Thyroid gland (tissue), 4 donors: ENCODE results near the gene EFCC1. TPM values are rescaled to one million over a fixed set of nuclear protein-coding genes. Genes with fewer than 3 reads are reported as not detected.

ENCODE experiments used
- DNase-seq, 2 donors: peaks; one replicate each; pipeline ENCODE4 v3.0.0-alpha.2; 2019
- H3K27ac ChIP-seq, 3 donors: fragments of 200-600 bp; sonication (generic); 1 replicate in 2 of 3; 2 replicates in 1 of 3; pipeline ENCODE4 v1.5.1; 2016 to 2019; ENCODE audit warnings: mild to moderate bottlenecking in 1 of 3, moderate library complexity in 1 of 3
- H3K27me3 ChIP-seq: fragments of 200-600 bp; sonication (generic); one replicate; pipeline ENCODE4 v1.5.1; 2019
- H3K36me3 ChIP-seq, 2 donors: fragments of 200-600 bp; sonication (generic); one replicate each; pipeline ENCODE4 v1.5.1; 2016 to 2019
- H3K4me1 ChIP-seq, 2 donors: fragments of 200-600 bp; sonication (generic); one replicate each; pipeline ENCODE4 v1.5.1; 2017 to 2019
- H3K4me3 ChIP-seq, 3 donors: fragments of 200-600 bp; sonication (generic); replicated peaks in 1 of 3; 1 replicate in 2 of 3; 2 replicates in 1 of 3; pipeline ENCODE4 v1.5.1; 2016; ENCODE audit warnings: mild to moderate bottlenecking in 1 of 3
- H3K9me3 ChIP-seq: fragments of 200-600 bp; sonication (generic); one replicate; pipeline ENCODE4 v1.5.1; 2017
- POLR2A ChIP-seq, 2 donors: fragments of 450-650 bp; IDR thresholded peaks; one replicate each; pipeline ENCODE4 v1.6.1; 2017; ENCODE audit warnings: antibody characterized with exemption in 2 of 2, mild to moderate bottlenecking in 2 of 2, moderate library complexity in 1 of 2
- WGBS, 2 donors: methylation state at CpG; one replicate each; pipeline ENCODE4 v1.1.5; 2017; 5-methylcytosine and 5-hydroxymethylcytosine counted together
- intact Hi-C: fragments of 100-400 bp; cut with DNase I; formaldehyde crosslinking; loops from one replicate; pipeline ENCODE4 v1.15.1; 2023
- total RNA-seq, 4 donors: library from RNA; depleted of rRNA; stranded (reverse); fragments of >200 nt; gene quantifications; one replicate each; pipeline ENCODE4 v1.2.3, GENCODE V29; 2016
- TF ChIP-seq, protein P1 (sequence below), 6 experiments: fragments of 200-600 bp in 3 of 6; fragments of 450-650 bp in 3 of 6; sonication (generic) in 3 of 6; IDR thresholded peaks; one replicate each; pipeline ENCODE4 v1.5.1; 2016 to 2019; ENCODE audit warnings: antibody characterized with exemption in 6 of 6, mild to moderate bottlenecking in 2 of 6, inconsistent platforms in 1 of 6, moderate library complexity in 1 of 6

EFCC1 gene
- total RNA-seq, 4 donors from 2014 or later: 3.6 to 16.8 (median 9.9) TPM

DNA sequence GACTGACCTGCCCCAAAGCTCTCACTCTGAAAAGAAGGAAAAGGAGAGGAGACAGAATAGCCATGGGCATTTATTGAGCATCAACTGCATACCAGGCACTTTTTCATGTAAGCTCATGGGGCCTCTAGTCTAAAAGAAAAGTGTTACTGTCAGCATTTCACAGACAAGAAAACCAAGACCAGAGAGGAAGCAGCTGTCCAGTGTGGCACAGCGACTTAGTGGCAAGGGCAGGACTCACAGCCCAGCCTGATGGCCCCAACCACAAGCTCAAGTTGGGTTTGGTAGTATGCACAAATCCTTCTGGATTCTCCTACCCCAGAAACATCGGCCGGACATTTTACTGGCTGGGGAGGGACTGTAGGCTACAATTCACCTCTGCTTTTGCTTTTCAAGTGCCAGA lies 5.8 kb downstream of the EFCC1 start:
- Histone ChIP-seq H3K4me3 (no peak overlapping the region), H3K27ac (no peak overlapping the region), H3K9me3 (no peaks in the 10 kb centered on the region), H3K27me3 (no peaks in the 10 kb centered on the region), H3K36me3 (no peaks in the 10 kb centered on the region), H3K4me1 (peaks cover 13 to 27% of the 10 kb centered on the region in 2 donors)
- intact Hi-C loops: no loop called here
- TF ChIP-seq POLR2A (IDR thresholded peaks at IDR 0.05): no peak
- TF ChIP-seq, protein P1, sequence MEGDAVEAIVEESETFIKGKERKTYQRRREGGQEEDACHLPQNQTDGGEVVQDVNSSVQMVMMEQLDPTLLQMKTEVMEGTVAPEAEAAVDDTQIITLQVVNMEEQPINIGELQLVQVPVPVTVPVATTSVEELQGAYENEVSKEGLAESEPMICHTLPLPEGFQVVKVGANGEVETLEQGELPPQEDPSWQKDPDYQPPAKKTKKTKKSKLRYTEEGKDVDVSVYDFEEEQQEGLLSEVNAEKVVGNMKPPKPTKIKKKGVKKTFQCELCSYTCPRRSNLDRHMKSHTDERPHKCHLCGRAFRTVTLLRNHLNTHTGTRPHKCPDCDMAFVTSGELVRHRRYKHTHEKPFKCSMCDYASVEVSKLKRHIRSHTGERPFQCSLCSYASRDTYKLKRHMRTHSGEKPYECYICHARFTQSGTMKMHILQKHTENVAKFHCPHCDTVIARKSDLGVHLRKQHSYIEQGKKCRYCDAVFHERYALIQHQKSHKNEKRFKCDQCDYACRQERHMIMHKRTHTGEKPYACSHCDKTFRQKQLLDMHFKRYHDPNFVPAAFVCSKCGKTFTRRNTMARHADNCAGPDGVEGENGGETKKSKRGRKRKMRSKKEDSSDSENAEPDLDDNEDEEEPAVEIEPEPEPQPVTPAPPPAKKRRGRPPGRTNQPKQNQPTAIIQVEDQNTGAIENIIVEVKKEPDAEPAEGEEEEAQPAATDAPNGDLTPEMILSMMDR (IDR thresholded peaks at IDR 0.05): no peak
- no peak for DNase-seq
- 59 to 71% methylated on average over 3 of the region's 3 CpGs for WGBS, 2 donors

DNA sequence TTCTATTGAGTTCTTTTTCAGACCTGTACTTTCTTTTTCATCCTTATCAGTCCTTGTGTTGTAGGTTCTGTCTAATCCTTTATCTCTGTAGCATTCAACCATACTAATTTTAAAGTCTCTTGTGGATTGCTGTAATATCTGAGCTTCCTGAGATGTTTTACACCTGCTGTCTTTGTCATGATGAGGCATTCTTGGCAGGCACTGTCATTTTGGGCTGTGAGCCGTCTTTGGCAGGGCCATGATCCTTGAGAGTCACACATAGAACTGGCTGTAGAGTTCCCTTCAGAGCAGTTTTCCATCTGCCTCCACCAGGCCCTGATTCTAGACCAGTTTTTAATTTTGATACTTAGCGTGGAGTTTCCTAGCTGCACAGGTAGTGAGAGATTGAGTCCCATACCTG lies 6.7 kb downstream of the EFCC1 start:
- 75 to 91% methylated on average over 2 of the region's 2 CpGs for WGBS, 2 donors
- H3K27ac ChIP-seq: no peak overlapping the region
- H3K36me3 ChIP-seq: no peaks in the 10 kb centered on the region
- DNase-seq: no peak
- H3K27me3 ChIP-seq: no peaks in the 10 kb centered on the region
- H3K4me1 ChIP-seq: peaks cover 13 to 21% of the 10 kb centered on the region in 2 donors
- H3K9me3 ChIP-seq: no peaks in the 10 kb centered on the region
- TF ChIP-seq POLR2A (IDR thresholded peaks at IDR 0.05): no peak
- TF ChIP-seq, protein P1 (IDR thresholded peaks at IDR 0.05): no peak
- intact Hi-C loops: no loop called here
- H3K4me3 ChIP-seq: no peak overlapping the region

DNA sequence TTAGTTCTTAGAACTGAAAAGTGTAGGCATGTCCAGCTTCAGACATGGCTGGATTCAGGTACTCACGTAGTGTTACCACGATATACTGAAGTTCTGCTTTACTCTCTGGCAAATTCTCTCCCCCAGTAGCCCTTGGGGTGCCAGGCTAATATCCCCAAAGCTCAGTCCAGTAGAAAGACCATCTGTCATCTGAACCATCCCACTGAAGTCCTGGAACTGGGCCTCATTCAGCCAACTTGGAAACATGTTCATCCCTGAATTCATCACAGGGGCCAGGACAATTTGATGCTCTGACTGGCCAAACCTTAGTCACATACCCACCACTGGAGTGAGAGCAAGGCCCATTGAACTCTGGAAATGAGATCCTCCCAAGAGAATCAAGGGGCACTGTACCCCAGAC lies 8.2 kb downstream of the EFCC1 start:
- Histone ChIP-seq H3K27me3 (no peaks in the 10 kb centered on the region), H3K4me3 (no peak overlapping the region), H3K9me3 (no peaks in the 10 kb centered on the region), H3K27ac (no peak overlapping the region), H3K4me1 (peaks cover 13 to 15% of the 10 kb centered on the region in 2 donors), H3K36me3 (no peaks in the 10 kb centered on the region)
- no peak for DNase-seq
- intact Hi-C loops: no loop called here
- WGBS, 2 donors: 94 to 97% methylated on average over 2 of the region's 2 CpGs
- TF ChIP-seq POLR2A (IDR thresholded peaks at IDR 0.05): no peak
- TF ChIP-seq, protein P1 (IDR thresholded peaks at IDR 0.05): no peak

DNA sequence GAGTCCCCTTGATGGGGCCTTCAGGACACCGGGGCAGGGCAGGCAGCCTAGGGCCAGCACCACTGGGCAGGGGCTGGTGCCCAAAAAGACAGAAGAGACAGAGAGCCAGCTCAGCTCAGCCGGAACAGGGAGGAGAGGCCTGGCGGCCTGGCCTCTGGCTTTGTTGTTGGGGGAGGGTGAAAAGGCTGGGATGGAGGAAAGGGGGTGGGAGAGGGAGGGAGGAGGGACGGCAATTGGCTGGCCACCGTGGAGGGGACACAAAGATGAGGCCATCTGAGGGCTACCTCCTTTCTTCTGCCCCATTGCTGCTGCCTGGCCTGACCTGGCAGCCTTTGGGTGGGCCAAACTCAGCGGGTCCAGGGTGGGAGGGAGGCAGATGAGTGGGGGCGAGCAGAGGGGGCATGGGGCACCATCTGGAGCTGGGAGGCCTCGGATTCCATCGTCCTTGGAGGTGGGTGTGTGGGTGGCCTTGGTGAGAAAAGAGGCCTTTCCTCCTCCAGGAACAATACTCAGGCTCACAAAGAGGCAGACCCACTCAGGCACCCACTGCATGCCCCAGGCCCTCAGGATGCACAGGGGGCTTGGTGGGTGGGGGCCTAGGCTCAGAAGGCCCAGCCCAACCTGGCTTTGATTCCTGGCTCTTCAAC lies 9.3 kb downstream of the EFCC1 start:
- DNase-seq: no peak
- WGBS, 2 donors: 66 to 70% methylated on average over 6 to 9 of the region's 9 CpGs
- peaks cover 9 to 20% of the 10 kb centered on the region in 2 donors for H3K4me1 ChIP-seq
- TF ChIP-seq, protein P1 (IDR thresholded peaks at IDR 0.05): no peak
- TF ChIP-seq POLR2A (IDR thresholded peaks at IDR 0.05): no peak
- no peaks in the 10 kb centered on the region for H3K27me3 ChIP-seq
- no peak overlapping the region for H3K4me3 ChIP-seq
- H3K9me3 ChIP-seq: no peaks in the 10 kb centered on the region
- H3K27ac ChIP-seq: no peak overlapping the region
- no peaks in the 10 kb centered on the region for H3K36me3 ChIP-seq
- intact Hi-C loops: no loop called here

DNA sequence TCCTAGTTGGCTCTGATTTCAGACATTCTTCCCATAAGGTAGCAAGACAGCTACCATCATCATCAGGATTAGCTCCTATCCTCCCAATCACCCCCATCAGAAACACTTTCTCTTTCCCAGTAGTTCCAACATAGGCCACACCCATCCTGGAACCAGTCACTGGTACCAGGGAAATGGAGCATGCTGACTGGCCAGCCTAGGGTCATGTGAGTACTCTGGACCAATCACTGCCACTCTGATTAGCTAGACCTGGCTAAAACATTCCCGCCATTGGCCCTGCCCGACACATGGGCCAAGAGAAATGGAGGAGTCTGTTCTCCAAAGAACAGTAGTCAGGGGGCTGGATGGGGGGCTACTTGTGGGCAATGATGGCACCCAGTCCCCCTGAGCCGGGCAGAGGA lies 12.4 kb downstream of the EFCC1 start:
- no peaks in the 10 kb centered on the region for H3K9me3 ChIP-seq
- 97% methylated on average over 3 of the region's 3 CpGs for WGBS, 2 donors
- no peaks in the 10 kb centered on the region for H3K36me3 ChIP-seq
- no peak overlapping the region for H3K4me3 ChIP-seq
- H3K27ac ChIP-seq: no peak overlapping the region
- no peak for DNase-seq
- no peaks in the 10 kb centered on the region for H3K27me3 ChIP-seq
- intact Hi-C loops: no loop called here
- peaks cover 0 to 30% of the 10 kb centered on the region in 2 donors for H3K4me1 ChIP-seq
- no peak for TF ChIP-seq POLR2A (IDR thresholded peaks at IDR 0.05)
- TF ChIP-seq, protein P1 (IDR thresholded peaks at IDR 0.05): no peak
